ENCODE results near the gene TTYH3. TPM values are rescaled to one million over a fixed set of nuclear protein-coding genes. Genes with fewer than 3 reads are reported as not detected.

The TTYH3 gene
- total RNA-seq, 2 experiments from 2014 or later: 23.8 to 63.6 TPM

DNA sequence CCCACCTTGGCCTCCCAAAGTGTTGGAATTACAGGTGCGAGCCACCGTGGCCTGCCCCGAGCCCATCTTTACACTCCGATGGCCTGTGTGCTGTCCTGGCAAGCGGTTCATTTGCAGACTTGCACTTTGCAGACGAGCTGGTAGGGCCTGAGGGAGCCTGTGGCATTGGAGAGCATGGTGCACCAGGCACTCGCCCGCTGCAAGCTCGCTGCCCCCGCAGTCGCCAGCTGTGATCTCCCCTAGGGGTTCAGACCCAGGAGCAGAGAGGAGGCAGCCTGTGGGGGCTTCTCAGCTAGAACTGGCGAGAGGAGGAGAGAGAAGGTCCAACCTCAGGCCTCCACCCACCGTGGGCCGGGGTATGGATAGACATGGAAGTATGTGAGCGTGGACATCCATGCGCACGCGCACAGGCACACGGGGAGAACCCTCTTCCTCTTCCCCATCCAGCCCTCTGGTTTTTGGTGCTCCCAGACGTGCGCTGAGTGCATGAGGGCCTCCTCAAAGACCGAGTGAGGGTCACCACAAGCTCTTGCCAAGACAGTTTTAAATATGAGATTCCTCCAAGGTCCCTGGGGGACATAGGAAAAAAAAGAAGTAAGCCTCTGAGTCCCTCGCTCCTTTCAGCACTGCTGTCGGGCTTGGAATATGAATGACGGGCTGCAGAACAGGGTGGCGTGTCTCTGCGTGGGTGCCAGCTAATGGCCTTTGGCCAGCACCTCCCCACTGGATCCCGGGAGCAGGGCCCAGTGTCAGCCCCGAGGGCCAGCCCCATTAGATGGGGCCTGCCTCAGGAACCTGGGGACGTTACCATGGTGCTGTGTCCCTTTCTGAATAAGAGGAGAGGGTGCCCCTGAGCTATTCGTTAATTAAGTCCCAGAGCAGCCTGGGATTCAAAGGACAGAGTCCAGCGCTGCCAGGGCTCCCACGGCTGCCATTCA is 15.1 kb upstream of the TTYH3 start:
- H3K4me1 ChIP-seq (ENCODE audit: insufficient read depth, low read length, poor library complexity, severe bottlenecking): peaks cover 26% of the 10 kb centered on the region
- DNase-seq (ENCODE audit: low spot score): no peak
- no peak for TF ChIP-seq EZH2phosphoT487 (IDR thresholded peaks at IDR 0.05; ENCODE audit: borderline replicate concordance, low read depth, low read length)
- no peak overlapping the region for H2AFZ ChIP-seq (ENCODE audit: low read length)
- intact Hi-C loops (cut with micrococcal nuclease; ENCODE audit: unreplicated experiment): no loop called here
- no peaks in the 10 kb centered on the region for H3K9me2 ChIP-seq (ENCODE audit: insufficient read depth, low read length)
- H3K4me2 ChIP-seq (ENCODE audit: low read length): no peak overlapping the region
- H3K79me2 ChIP-seq (ENCODE audit: insufficient read depth, low read depth, low read length): no peaks in the 10 kb centered on the region
- H3K27ac ChIP-seq (ENCODE audit: low read depth, low read length, poor library complexity, severe bottlenecking): no peak overlapping the region
- POLR2A ChIA-PET: interaction anchor here (0.6 kb wide), 1 partner anchor 86 kb away, joined by 4 read pairs; no protein-coding TSS in a partner anchor
- no TSS peak for BruUV-seq (replicated peaks)
- no peaks in the 10 kb centered on the region for H3K9me3 ChIP-seq (ENCODE audit: low read length)
- CTCF ChIA-PET (ENCODE audit: unreplicated experiment): no interaction called here
- no peaks in the 10 kb centered on the region for H3K36me3 ChIP-seq (ENCODE audit: insufficient read depth, low read length)
- H4K20me1 ChIP-seq (ENCODE audit: insufficient read depth, low read length): no peaks in the 10 kb centered on the region
- no peak overlapping the region for H3K4me3 ChIP-seq (ENCODE audit: low read depth, low read length, poor library complexity, severe bottlenecking)

DNA sequence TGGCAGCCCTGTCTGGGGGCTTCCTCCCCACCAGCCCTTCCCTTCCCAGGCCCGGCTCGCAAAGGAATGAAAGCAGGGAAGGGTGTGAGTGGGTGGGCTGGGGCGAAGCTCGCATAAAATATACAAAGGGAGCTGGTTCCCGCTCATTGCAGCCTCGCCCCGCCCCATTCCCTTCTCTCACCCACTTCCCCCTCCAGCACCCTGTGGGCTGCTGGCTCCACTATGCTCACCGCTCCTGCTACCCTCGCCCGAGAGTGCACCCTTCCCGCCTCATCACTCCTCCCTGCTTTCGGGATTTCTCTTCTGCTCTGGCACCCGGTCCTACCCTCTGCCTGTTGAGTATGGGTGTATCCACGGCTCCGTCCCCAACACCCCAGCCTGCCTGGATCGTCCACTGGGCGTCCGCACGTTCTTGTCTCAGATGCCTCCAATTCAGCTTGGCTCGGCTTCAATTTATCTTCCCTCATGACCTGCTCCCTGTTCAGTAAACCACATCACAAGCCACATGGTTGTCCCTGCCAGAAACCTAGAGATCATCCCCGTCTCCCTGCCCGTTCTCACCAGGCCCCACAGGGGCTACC is 14.4 kb upstream of the TTYH3 start:
- Histone ChIP-seq H3K9me3 (ENCODE audit: low read length) (no peaks in the 10 kb centered on the region), H2AFZ (ENCODE audit: low read length) (no peak overlapping the region), H3K4me2 (ENCODE audit: low read length) (no peak overlapping the region), H3K36me3 (ENCODE audit: insufficient read depth, low read length) (no peaks in the 10 kb centered on the region), H3K4me1 (ENCODE audit: insufficient read depth, low read length, poor library complexity, severe bottlenecking) (peaks cover 25% of the 10 kb centered on the region), H3K79me2 (ENCODE audit: insufficient read depth, low read depth, low read length) (no peaks in the 10 kb centered on the region), H4K20me1 (ENCODE audit: insufficient read depth, low read length) (no peaks in the 10 kb centered on the region), H3K4me3 (ENCODE audit: low read depth, low read length, poor library complexity, severe bottlenecking) (no peak overlapping the region), H3K27ac (ENCODE audit: low read depth, low read length, poor library complexity, severe bottlenecking) (no peak overlapping the region), H3K9me2 (ENCODE audit: insufficient read depth, low read length) (no peaks in the 10 kb centered on the region)
- intact Hi-C loops (cut with micrococcal nuclease; ENCODE audit: unreplicated experiment): no loop called here
- CTCF ChIA-PET (ENCODE audit: unreplicated experiment): no interaction called here
- POLR2A ChIA-PET: interaction anchor here (0.6 kb wide), 1 partner anchor 87 kb away, joined by 4 read pairs; no protein-coding TSS in a partner anchor
- no TSS peak for BruUV-seq (replicated peaks)
- TF ChIP-seq, protein P1, sequence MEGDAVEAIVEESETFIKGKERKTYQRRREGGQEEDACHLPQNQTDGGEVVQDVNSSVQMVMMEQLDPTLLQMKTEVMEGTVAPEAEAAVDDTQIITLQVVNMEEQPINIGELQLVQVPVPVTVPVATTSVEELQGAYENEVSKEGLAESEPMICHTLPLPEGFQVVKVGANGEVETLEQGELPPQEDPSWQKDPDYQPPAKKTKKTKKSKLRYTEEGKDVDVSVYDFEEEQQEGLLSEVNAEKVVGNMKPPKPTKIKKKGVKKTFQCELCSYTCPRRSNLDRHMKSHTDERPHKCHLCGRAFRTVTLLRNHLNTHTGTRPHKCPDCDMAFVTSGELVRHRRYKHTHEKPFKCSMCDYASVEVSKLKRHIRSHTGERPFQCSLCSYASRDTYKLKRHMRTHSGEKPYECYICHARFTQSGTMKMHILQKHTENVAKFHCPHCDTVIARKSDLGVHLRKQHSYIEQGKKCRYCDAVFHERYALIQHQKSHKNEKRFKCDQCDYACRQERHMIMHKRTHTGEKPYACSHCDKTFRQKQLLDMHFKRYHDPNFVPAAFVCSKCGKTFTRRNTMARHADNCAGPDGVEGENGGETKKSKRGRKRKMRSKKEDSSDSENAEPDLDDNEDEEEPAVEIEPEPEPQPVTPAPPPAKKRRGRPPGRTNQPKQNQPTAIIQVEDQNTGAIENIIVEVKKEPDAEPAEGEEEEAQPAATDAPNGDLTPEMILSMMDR (conservative IDR thresholded peaks at IDR 0.05; ENCODE audit: low read length): no peak
- TF ChIP-seq EZH2phosphoT487 (IDR thresholded peaks at IDR 0.05; ENCODE audit: borderline replicate concordance, low read depth, low read length): no peak
- no peak for DNase-seq (ENCODE audit: low spot score)

- no TSS peak for BruUV-seq (replicated peaks)
- no peaks in the 10 kb centered on the region for H3K79me2 ChIP-seq (ENCODE audit: insufficient read depth, low read depth, low read length)
- H4K20me1 ChIP-seq (ENCODE audit: insufficient read depth, low read length): no peaks in the 10 kb centered on the region
- H3K9me3 ChIP-seq (ENCODE audit: low read length): no peaks in the 10 kb centered on the region
- H3K27ac ChIP-seq (ENCODE audit: low read depth, low read length, poor library complexity, severe bottlenecking): no peak overlapping the region
- H3K4me1 ChIP-seq (ENCODE audit: insufficient read depth, low read length, poor library complexity, severe bottlenecking): peaks cover 8% of the 10 kb centered on the region
- no peak overlapping the region for H2AFZ ChIP-seq (ENCODE audit: low read length)
- ChIA-PET CTCF (ENCODE audit: unreplicated experiment) (no interaction called here), POLR2A (interaction anchor here (1.4 kb wide), 1 partner anchor 9 kb away, joined by 3 read pairs; no protein-coding TSS in a partner anchor)
- no peaks in the 10 kb centered on the region for H3K9me2 ChIP-seq (ENCODE audit: insufficient read depth, low read length)
- intact Hi-C loops (cut with micrococcal nuclease; ENCODE audit: unreplicated experiment): no loop called here
- TF ChIP-seq EZH2phosphoT487 (IDR thresholded peaks at IDR 0.05; ENCODE audit: borderline replicate concordance, low read depth, low read length): no peak
- TF ChIP-seq, protein P1 (conservative IDR thresholded peaks at IDR 0.05; ENCODE audit: low read length): no peak
- no peaks in the 10 kb centered on the region for H3K36me3 ChIP-seq (ENCODE audit: insufficient read depth, low read length)
- no peak overlapping the region for H3K4me2 ChIP-seq (ENCODE audit: low read length)
- no peak overlapping the region for H3K4me3 ChIP-seq (ENCODE audit: low read depth, low read length, poor library complexity, severe bottlenecking)
- no peak for DNase-seq (ENCODE audit: low spot score)
These were observed 12.7 kb upstream of the TTYH3 start for GRCh38 chr7:2619116-2619515.

Data from OCI-LY7 (cell line).